Jurkat, Clone E6-1 (cell line): ENCODE measurements around the gene MED10.

ENCODE experiments used
- DNase-seq: peaks from one replicate; pipeline ENCODE4 v3.0.0-alpha.2; 2011; ENCODE audit warnings: low read depth, low spot score
- H3K4me3 ChIP-seq: 2 replicates; pipeline ENCODE4 v1.5.1; 2011; ENCODE audit warnings: mild to moderate bottlenecking, low read length, control low read depth, moderate library complexity

The MED10 gene

DNA sequence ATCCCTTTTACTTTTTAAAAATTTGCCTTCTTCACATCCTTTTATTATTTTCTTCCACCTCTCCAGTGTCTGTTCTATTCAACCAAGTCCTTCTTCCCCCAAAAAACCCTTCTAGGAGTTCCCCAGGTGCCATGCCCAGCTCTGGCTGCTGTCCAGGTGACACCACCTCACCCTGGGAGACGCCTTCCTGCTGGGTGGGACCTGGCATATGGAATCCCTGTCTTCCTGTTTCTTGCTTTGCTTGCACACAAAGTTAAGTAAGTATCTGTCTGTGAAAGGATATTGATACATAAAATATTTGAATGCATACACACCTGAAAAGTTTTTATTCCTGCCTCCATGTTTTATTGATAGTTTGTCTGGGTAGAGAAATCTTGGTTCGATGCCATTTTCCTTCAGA lies 23.1 kb upstream of the MED10 start:
- DNase-seq = no peak
- H3K4me3 ChIP-seq = no peak overlapping the region

DNA sequence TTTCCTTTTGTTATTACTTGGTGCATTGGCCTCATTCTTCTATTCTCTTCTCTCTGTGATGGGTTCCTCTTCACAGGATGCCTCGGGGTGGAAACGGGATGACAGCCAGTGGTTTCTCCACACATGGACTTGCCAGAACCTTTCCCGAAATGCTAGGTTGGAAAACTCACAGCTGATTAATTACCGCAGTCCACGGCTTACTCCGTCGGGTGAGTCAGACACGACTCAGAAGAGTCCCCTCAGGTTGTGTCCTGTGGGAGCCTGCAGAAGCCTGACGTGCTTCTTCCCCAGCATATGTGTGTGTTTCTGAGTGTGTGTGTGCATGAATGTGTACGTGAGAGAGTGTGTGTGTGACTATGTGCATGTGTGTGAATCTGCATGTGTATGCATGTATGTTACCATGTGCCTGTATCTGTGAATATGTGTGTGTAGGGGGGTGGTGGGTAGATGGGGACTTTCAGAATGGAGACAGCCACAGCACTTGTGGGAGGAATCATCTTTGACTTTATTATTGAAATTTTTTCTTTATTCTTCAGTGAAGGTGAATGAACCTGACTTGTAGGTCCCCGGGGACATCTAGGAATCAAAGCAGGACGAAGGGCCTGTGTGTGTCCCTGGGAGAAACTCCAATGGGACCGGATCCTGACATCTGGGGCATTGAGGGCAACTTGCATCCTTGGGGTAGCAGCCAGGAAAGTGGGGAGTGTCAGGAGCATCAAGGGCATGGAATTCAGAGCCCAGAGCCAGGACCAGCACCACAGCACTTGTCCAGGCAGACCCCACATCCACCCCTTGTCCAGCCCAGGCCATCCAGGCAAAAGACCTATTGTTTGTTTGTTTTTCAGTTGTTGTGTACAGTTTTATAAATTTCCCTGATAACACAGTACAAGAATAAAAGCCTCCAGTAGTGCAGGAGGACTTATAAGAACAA lies 21.9 kb upstream of the MED10 start:
- H3K4me3 ChIP-seq = no peak overlapping the region
- DNase-seq = no peak

DNA sequence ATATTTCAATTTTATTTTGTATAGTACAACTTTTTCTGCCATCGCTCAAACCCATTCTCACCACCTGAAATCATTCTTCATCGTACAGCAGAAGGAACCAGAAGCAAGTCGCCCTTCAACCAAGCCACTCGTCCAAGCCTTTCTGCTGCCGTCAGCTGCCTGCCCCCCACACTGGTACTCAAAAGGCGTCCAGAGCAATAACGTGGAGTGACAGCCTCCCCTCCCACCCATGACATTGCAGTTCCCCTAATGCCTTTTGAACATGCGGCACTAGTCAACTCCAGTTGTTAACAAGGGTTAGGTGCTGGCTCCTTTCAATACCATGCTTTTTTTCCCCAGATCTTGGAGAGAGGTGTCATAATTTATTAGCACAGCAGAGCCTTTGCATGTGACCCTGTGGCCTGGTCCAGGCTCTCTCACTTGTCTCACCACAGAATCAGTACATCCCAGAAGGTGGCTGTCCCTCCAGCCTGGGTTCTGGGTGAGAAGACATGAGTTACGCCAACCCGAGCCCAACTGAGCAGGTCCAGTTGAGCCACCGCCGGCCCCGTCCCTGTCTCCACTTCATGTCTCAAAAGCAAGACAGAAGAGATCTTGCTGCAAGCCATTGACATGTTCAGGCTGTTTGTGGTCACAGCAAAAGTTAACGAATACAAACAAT lies 20.4 kb upstream of the MED10 start:
- DNase-seq = no peak
- no peak overlapping the region for H3K4me3 ChIP-seq

DNA sequence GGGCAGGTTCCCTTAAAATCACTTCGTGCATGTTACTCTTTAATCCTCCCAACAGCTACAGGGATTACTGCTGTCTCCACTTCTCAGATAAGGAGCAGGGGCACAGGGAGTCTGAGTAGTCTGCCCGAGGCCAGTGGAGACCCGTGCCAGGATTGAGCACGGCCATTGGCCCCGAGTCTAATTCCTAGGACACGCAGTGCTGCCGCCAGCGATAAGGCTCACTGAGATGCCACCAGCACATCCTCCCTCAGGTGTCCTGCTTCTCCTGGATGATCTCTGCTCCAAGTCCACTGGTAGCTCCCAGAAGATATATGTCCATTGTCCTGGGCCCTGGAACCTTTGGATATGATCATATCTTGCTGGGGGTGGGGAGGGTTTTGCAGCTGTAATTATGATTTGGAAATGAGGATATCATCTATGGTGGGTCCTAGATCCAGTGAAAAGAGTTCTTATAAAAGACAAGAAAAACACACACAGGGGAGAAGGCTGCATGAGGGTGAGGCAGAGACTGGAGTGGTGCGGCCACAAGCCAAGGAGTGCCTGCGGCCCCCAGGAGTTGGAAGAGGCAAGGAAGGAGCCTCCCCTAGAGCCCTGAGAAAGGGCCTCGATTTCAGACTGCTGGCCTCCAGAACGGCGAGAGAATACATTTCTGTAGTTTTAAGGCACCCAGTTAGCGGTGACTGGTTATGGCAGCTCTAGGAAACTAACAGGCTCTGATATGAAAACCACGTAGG lies 19.4 kb upstream of the MED10 start:
- DNase-seq = no peak
- no peak overlapping the region for H3K4me3 ChIP-seq

DNA sequence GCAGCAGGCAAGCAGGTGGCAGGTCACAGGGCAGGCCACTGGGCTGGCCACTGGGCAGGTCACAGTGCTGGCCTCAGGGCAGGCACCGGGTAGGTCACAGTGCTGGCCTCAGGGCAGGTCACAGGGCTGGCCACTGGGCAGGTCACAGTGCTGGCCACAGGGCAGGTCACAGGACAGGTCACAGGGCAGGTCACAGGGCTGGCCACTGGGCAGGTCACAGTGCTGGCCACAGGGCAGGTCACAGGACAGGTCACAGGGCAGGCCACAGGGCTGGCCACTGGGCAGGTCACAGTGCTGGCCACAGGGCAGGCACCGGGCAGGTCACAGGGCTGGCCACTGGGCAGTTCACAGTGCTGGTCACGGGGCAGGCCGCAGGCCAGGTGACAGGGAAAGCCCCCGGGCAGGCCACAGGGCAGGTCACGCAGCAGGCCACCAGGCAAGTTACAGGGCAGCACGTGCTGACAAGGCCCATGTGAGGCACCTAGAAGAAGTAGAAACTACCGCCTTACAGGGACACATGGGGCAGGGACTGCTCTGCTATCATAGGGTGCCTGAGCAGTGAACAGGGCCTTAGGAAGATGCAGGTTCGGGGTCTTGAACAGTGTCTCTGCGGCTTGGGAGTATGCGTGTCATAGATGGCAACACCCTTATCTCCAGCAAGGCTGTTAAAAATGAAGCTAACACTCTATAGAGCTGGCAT lies 18.6 kb upstream of the MED10 start:
- DNase-seq = no peak
- no peak overlapping the region for H3K4me3 ChIP-seq

DNA sequence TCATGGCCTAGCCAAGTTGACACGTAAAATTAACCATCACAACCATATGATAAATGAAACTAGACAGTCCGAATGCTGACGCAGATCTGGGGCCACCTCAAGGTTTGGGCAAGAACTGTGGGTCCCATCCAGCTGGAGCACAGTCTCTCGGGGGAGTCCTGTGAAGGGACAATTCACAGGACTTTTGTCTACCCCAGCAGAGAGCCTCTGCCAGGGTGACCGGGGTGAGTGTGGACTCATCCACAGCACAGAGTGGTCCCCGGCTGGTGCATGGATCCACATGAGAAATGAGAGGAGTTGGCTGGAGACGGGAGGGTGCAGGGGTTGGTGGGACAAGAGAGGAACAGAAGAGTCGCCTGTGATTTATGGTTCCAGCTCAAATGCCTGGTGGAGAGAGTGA lies 17.7 kb upstream of the MED10 start:
- no peak overlapping the region for H3K4me3 ChIP-seq
- DNase-seq = no peak

DNA sequence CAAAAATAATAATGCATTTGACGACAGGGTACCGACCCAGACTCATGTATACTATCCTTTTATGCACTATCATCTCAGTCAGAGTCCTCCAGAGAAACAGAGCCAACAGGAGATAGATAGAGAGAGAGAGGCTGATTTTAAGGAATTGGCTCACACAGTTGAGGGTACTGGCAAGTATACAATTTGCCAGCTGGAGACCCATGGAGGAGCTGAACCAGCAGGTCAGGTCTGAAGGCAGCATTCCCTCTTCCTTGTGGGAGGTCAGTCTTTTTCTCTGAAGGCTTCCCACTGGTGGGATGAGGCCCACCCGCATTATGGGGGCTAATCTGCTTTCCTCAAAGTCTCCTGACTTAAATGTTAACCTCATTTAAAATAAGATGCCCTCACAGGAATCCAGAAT lies 17.3 kb upstream of the MED10 start:
- no peak for DNase-seq
- no peak overlapping the region for H3K4me3 ChIP-seq

DNA sequence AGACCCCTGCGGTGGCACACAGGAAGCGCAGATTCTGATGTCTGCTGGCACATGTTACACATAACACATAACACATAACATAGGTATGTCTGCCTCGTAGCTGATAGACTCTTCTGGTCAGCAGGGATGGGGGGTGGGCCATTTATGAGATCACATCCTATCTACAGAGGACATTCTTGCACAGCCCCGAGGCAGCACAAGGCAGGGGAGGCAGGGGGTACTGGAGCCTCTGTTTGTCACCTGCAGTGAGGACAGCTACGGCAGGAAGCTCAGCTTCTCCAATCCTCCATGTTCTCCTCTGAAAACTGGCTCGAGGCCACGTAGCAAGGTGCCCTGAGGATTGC lies 16.7 kb upstream of the MED10 start:
- H3K4me3 ChIP-seq = no peak overlapping the region
- no peak for DNase-seq

DNA sequence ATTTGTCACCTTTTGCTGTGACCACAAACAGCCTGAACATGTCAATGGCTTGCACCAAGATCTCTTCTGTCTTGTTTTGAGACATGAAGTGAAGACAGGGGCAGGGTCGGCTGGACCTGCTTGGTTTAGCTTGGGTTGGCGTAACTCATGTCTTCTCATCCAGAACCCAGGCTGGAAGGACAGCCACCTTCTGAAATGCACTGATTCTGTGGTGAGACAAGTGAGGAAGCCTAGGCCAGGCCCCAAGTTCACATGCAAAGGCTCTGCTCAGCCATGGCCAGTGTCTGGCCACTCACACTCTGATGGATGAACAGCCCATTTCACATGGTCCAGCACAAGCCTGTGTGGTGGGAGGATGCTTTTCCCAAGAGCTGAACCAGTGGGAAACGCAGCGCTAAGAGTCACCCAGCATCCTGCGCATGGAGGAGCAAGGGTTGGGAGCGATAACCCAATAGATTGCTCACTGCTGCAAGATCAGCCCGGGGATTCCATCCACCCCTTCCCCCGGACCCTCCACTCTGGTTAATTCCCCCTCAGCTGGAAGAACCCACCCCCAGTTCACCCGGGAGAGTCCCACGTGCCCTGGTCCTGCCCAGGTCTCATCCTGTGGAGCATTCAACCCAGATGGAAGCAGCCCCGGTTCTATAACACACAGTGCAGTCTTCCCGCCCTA lies 16.2 kb upstream of the MED10 start:
- H3K4me3 ChIP-seq = no peak overlapping the region
- DNase-seq = no peak

DNA sequence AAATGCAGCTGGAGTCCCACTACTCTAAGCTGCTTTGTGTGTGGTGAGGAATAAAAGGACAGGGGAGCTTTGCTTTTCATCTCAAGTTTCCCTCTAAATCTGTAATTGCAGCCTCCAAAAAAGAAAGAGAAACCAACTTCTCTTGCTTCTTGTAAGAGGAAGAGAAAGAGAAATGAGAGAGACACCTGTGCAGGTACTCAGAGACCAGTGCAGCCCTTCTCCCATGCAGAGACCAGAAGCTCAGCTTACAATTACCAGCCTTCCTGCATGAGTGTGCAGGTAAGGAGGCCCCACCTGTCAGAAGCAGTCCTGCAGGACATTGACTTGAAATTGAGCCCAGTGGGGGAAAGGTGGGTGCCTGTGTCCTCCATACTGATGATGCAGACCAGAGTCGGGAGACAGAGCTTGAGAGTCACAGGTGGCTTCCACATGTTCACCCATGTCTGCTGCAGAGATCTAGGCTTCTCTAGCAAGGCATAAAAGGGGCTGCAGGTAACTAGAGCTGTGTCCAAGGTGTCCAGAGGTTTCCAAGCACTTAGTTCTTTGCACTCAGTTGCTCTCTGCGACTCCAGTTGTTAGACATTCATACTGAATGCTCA lies 15.3 kb upstream of the MED10 start:
- no peak overlapping the region for H3K4me3 ChIP-seq
- DNase-seq = no peak

DNA sequence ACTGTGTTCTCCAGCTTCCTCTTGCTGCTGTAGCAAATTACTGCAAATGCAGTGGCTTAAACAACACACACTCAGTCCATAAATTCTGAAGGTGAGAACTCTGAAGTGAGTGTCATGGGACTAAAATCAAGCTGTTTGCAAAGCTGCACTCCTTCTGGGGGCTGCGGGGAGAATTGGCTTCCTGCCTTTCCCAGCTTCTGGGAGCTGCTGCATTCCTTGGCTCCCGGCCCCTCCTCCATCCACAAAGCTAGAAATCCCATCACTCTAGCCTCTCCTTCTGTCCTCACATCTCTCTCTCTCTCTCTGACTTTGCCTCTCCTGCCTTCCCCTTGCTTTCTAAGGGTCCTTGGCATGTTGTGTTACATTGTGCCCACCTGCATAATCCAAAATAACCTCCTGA lies 14.2 kb upstream of the MED10 start:
- DNase-seq = no peak
- H3K4me3 ChIP-seq = no peak overlapping the region

DNA sequence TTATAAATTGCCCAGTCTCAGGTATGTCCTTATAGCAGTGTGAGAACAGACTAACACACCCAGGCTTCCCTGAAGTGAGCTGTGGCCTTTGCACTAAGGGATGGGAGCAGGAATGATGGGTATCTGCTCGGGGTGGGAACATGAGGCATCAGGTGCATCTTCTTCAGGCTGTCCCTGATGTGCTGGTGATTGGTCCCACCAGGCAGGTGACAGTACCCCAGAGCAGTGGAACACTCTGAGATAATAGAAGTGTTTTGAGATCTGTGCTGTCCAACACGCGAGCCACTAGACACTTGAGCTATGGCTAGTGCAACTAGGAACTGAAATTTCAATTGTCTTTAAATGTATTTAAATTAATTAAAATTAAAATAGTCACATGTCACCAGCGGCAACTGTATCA lies 12.8 kb upstream of the MED10 start:
- H3K4me3 ChIP-seq = no peak overlapping the region
- no peak for DNase-seq

DNA sequence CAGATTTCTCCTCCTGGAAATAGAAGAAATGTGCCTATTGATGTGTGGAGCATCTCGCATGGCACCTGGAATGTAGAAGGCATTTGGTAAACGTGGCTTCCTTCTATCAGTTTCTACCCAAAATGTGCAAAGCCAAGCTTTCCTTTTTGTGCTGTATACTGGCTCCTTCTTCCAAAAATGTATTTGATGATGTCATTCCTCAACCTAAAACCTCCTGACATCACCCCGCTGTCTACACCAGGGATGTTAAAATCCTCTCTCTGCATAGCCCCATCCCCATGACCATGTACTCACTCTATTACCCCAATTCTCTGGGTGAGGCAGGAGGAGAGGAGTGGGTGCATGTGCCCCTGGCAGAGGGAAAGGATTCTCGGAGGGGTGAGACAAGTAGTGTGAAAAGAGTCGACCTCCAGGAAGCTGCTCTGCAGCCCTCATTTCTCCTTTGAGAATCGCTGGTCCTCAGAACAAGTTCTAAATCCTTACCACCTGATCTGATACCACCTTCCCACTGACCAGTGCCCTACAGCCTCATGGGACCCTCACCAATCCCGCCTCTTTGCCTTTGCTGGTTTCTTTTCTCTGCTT lies 11.7 kb upstream of the MED10 start:
- no peak for DNase-seq
- H3K4me3 ChIP-seq = no peak overlapping the region

DNA sequence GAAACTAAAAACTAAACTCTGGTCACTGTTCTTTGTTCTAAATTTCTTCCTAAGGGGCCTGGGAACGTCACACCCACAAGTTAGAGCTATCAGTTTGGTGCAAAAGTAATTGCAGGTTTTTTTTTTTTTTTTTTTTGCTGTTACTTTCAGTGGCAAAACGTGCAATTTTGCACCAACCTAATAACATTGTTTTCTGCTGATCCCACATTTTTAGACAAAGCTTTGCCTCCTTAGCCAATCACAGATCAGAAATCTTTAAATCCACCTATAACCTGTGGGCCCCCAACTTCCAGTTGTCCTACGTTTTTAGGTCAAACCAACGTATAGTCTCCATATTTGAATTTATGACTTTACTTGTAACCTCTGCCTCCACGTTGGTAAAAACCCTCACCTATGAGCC lies 11.1 kb upstream of the MED10 start:
- DNase-seq = no peak
- H3K4me3 ChIP-seq = no peak overlapping the region

DNA sequence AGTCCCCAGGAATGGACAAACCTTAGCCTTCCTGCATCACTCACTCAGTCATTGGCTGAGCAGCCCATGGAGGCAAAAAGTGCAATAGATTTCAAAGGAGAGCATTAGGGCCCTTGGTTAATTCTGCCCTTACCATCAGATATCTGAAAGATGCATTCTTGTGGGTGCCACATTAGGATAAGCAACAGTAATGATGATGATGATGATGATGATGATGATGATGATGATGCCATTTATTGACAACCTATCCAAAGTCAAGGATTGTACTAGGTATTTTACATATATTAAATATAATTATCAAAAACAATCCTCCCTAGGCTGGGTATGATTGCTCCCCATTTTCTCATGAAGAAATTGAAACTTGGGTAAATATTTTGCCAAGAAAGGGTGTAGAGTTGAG lies 9.6 kb upstream of the MED10 start:
- no peak overlapping the region for H3K4me3 ChIP-seq
- DNase-seq = no peak

DNA sequence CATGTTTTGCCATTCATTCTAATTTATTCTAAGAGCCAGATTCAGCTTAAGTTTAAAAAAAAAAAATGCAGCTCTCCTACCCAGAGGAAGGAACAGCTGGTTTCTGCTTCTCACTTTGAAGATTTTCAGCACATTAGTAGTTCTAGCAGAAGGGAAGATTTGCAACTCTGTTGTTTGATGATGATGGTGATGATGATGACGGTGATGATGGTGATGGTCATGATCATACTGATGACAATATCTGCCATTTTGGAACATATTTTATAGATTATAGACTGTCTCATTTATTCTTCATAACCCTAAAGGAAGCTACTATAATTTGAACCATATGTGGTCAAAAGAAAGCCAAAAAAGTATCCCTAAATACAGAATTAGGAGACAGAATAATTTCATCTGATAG lies 7.9 kb upstream of the MED10 start:
- H3K4me3 ChIP-seq = no peak overlapping the region
- DNase-seq = no peak

DNA sequence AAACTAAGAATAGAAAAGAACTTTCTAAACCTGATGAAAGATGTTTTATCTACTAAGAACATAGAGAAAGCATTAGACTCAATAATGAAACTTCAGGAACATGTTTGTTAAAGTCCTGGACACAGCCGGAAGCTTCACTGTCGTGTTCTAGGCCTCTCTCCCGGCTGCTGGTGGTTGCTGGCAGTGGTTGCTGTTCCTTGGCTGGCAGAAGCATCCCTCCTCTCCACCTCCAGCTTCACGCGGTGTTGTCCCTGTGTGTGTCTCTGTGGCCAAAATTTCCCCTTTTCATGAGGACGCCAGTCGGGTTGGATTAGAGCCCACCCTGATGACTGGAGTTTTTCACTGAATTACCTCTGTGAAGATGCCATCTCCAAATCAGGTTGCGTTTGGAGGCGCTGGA lies 6.5 kb upstream of the MED10 start:
- no peak overlapping the region for H3K4me3 ChIP-seq
- DNase-seq = no peak

DNA sequence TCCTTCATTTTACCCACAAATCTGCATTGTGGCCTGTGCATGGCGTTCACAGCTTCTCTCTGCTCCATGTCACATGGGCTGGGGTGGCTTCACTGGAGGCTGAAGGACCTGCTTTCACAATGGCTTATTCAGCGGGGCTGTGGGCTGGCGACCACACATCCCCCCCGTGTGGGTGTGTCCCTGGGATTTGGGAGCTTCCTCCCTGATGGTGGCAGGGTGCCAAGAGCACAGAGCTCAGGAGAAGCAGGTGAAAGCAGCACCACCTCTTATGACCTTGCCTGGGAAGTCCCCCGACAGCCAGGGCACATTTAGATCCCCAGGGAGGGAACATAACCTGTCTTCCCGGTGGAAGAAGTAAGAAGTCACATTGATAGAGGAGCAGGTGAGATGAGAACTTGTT lies 5.0 kb upstream of the MED10 start:
- H3K4me3 ChIP-seq = no peak overlapping the region
- no peak for DNase-seq
